A549 (cell line): ENCODE data around the gene TMEM128. TPM values are rescaled to one million over a fixed set of nuclear protein-coding genes. Genes with fewer than 3 reads are reported as not detected.
A peak's percentile ranks its signal among the peaks of the same experiment; 100 is the strongest.

Experiments used
- ATAC-seq, 2 experiments: fragments of 200-7000 bp in 1 of 2; fragments of >200 bp in 1 of 2; cut with Nextera tagmentation in 1 of 2; cut with Tn5 transposase in 1 of 2; 3 replicates each; pipeline versions ENCODE4 v1.8.0 to v1.9.1; 2018 to 2020; ENCODE audit warnings: mild to moderate bottlenecking in 1 of 2, moderate library complexity in 1 of 2
- CTCF ChIA-PET: fragments of 300-600 bp; sonication (Branson Sonifier 250); formaldehyde crosslinking; extraction: SDS; loops from one replicate; lab custom pipeline; 2021; ENCODE audit warnings: antibody characterized with exemption, inconsistent platforms; lab: Yijun Ruan, JAX
- POLR2A ChIA-PET: fragments of 350-600 bp; formaldehyde crosslinking; extraction: SDS; loops from one replicate; lab custom pipeline; 2021; ENCODE audit warnings: antibody characterized with exemption, inconsistent platforms; lab: Yijun Ruan, JAX
- DNase-seq, 2 experiments: peaks; one replicate each; pipeline versions ENCODE4 v3.0.0 to v3.0.0-alpha.2; 2011 to 2016; ENCODE audit warnings: low read depth in 1 of 2, low spot score in 1 of 2
- FAIRE-seq: peaks from 2 replicates; lab custom pipeline; 2011; peaks lifted over from hg19 to GRCh38; lab: Jason Lieb, UNC
- H3K27ac ChIP-seq, 2 experiments: fragments of >200 bp; sonication (Bioruptor Twin); formaldehyde crosslinking; 3 replicates each; pipeline ENCODE4 v1.5.1; 2016 to 2017
- H3K4me1 ChIP-seq: fragments of >200 bp; sonication (Bioruptor Twin); formaldehyde crosslinking; 3 replicates; pipeline ENCODE4 v1.6.1; 2016
- H3K4me2 ChIP-seq: fragments of >200 bp; sonication (Bioruptor Twin); formaldehyde crosslinking; 3 replicates; pipeline ENCODE4 v1.6.1; 2016
- H3K4me3 ChIP-seq: fragments of >200 bp; sonication (Bioruptor Twin); formaldehyde crosslinking; 3 replicates; pipeline ENCODE4 v1.5.1; 2016
- H3K9me3 ChIP-seq: fragments of >200 bp; sonication (Bioruptor Twin); formaldehyde crosslinking; 3 replicates; pipeline ENCODE4 v1.6.1; 2016
- BCL3 ChIP-seq: fragments of >200 bp; sonication (Bioruptor Twin); formaldehyde crosslinking; IDR thresholded peaks from 3 replicates; pipeline ENCODE4 v1.6.1; 2016
- CBX2 ChIP-seq: fragments of 200-600 bp; sonication (generic); IDR thresholded peaks from 2 replicates; pipeline ENCODE4 v1.6.1; 2016; ENCODE audit warnings: low read depth, mild to moderate bottlenecking, borderline replicate concordance
- CEBPB ChIP-seq, 2 experiments: fragments of >200 bp in 1 of 2; sonication (Bioruptor Twin) in 1 of 2; formaldehyde crosslinking in 1 of 2; IDR thresholded peaks; 2 replicates each; pipeline ENCODE4 v1.6.1; 2012 to 2016
- EHF ChIP-seq: fragments of 250-450 bp; sonication (Bioruptor Pico); IDR thresholded peaks from 2 replicates; pipeline ENCODE4 v1.5.0; 2020; ENCODE audit warnings: mild to moderate bottlenecking
- HOXA7 ChIP-seq: fragments of 250-450 bp; sonication (Bioruptor Pico); IDR thresholded peaks from 2 replicates; pipeline ENCODE4 v1.5.0; 2020; ENCODE audit warnings: mild to moderate bottlenecking, moderate library complexity
- JUN ChIP-seq, 2 experiments: fragments of >200 bp; sonication (Bioruptor Twin); formaldehyde crosslinking; IDR thresholded peaks; 2 replicates in 1 of 2; 3 replicates in 1 of 2; pipeline ENCODE4 v1.6.1; 2016 to 2017
- RAD21 ChIP-seq, 2 experiments: fragments of >200 bp in 1 of 2; sonication (Bioruptor Twin) in 1 of 2; formaldehyde crosslinking in 1 of 2; IDR thresholded peaks in 1 of 2; conservative IDR thresholded peaks in 1 of 2; 2 replicates in 1 of 2; 3 replicates in 1 of 2; pipeline ENCODE4 v1.6.1; 2012 to 2018; ENCODE audit warnings: inconsistent platforms in 1 of 2
- RNF2 ChIP-seq: fragments of 200-600 bp; sonication (generic); IDR thresholded peaks from 2 replicates; pipeline ENCODE4 v1.6.1; 2016; ENCODE audit warnings: low read depth, mild to moderate bottlenecking, antibody characterized with exemption, moderate library complexity, borderline replicate concordance
- SMC3 ChIP-seq: fragments of >200 bp; sonication (Bioruptor Twin); formaldehyde crosslinking; IDR thresholded peaks from 3 replicates; pipeline ENCODE4 v1.6.1; 2018; ENCODE audit warnings: inconsistent platforms
- SREBF2 ChIP-seq: fragments of 450-650 bp; IDR thresholded peaks from 2 replicates; pipeline ENCODE4 v1.6.1; 2014; ENCODE audit warnings: mild to moderate bottlenecking, moderate library complexity
- ZC3H11A ChIP-seq: fragments of 450-650 bp; IDR thresholded peaks from 2 replicates; pipeline ENCODE4 v1.6.1; 2014; ENCODE audit warnings: antibody characterized with exemption, mild to moderate bottlenecking
- ZFP36 ChIP-seq: fragments of 450-650 bp; IDR thresholded peaks from 2 replicates; pipeline ENCODE4 v1.6.1; 2014; ENCODE audit warnings: borderline replicate concordance; ENCODE audit not compliant: partially characterized antibody
- ZNF302 ChIP-seq: fragments of 250-450 bp; sonication (Bioruptor Pico); IDR thresholded peaks from 2 replicates; pipeline ENCODE4 v1.9.0; 2021; ENCODE audit warnings: inconsistent platforms, mild to moderate bottlenecking, moderate library complexity
- WGBS: methylation state at CpG from one replicate; pipeline ENCODE4 v1.1.6; 2017; ENCODE audit errors: missing lambda C conversion rate; 5-methylcytosine and 5-hydroxymethylcytosine counted together
- polyA plus RNA-seq, 4 experiments: library from polyadenylated mRNA; depleted of rRNA in 3 of 4; stranded (reverse); fragments of >200 nt; fragmentation: RNase III in 1 of 4; extraction: RNeasy Plus Mini Kit Qiagen cat#74134 plus additional on column Dnase treatment in 1 of 4; gene quantifications; 2 replicates in 3 of 4; 3 replicates in 1 of 4; pipeline ENCODE4 v1.2.3, GENCODE V29; 2011 to 2017
- TF ChIP-seq, protein P1 (sequence below): fragments of >200 bp; sonication (Bioruptor Twin); formaldehyde crosslinking; IDR thresholded peaks from 3 replicates; pipeline ENCODE4 v1.5.1; 2016
- TF ChIP-seq, protein P2 (sequence below): IDR thresholded peaks from 2 replicates; pipeline ENCODE4 v1.6.1; 2012
- TF ChIP-seq, protein P3 (sequence below): IDR thresholded peaks from 2 replicates; pipeline ENCODE4 v1.6.1; 2012
- TF ChIP-seq, protein P4 (sequence below): fragments of 450-650 bp; IDR thresholded peaks from 2 replicates; pipeline ENCODE4 v1.6.1; 2014; ENCODE audit warnings: antibody characterized with exemption

The TMEM128 gene
- polyA plus RNA-seq, 2 of the 4 experiments (the other 2 are of a cell fraction), result 13.9 to 29.1 TPM

- TF ChIP-seq, protein P1, sequence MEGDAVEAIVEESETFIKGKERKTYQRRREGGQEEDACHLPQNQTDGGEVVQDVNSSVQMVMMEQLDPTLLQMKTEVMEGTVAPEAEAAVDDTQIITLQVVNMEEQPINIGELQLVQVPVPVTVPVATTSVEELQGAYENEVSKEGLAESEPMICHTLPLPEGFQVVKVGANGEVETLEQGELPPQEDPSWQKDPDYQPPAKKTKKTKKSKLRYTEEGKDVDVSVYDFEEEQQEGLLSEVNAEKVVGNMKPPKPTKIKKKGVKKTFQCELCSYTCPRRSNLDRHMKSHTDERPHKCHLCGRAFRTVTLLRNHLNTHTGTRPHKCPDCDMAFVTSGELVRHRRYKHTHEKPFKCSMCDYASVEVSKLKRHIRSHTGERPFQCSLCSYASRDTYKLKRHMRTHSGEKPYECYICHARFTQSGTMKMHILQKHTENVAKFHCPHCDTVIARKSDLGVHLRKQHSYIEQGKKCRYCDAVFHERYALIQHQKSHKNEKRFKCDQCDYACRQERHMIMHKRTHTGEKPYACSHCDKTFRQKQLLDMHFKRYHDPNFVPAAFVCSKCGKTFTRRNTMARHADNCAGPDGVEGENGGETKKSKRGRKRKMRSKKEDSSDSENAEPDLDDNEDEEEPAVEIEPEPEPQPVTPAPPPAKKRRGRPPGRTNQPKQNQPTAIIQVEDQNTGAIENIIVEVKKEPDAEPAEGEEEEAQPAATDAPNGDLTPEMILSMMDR, result no peak
- TF ChIP-seq EHF (CRISPR knock-in tag) (no peak), ZNF302 (CRISPR knock-in tag) (no peak)
- TF ChIP-seq, all 56 proteins: peak for 6
Observed at GRCh38 chr4:4289941-4290850, 42.2 kb upstream of the TMEM128 start, which contains the start of the genes LYAR and ZBTB49 (continued).

- 3% methylated on average over 5 of the region's 10 CpGs for WGBS
- POLR2A ChIA-PET, result no interaction called here
- TF ChIP-seq JUN (IDR thresholded peaks at IDR 0.05) (no peak), CBX2 (no peak), ZFP36 (no peak), RNF2 (no peak), BCL3 (no peak), ZC3H11A (no peak), CEBPB (IDR thresholded peaks at IDR 0.05) (no peak), SREBF2 (no peak), ZNF302 (CRISPR knock-in tag) (no peak)
- TF ChIP-seq, protein P2, sequence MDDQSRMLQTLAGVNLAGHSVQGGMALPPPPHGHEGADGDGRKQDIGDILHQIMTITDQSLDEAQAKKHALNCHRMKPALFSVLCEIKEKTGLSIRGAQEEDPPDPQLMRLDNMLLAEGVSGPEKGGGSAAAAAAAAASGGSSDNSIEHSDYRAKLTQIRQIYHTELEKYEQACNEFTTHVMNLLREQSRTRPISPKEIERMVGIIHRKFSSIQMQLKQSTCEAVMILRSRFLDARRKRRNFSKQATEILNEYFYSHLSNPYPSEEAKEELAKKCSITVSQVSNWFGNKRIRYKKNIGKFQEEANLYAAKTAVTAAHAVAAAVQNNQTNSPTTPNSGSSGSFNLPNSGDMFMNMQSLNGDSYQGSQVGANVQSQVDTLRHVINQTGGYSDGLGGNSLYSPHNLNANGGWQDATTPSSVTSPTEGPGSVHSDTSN, result no peak
- CTCF ChIA-PET, result interaction anchor here (1.2 kb wide), 1 partner anchor 38 kb away, joined by 3 read pairs; no protein-coding TSS in a partner anchor
- Histone ChIP-seq H3K4me3 (peak overlapping the region; percentile 86), H3K27ac (peak overlapping the region; percentile 74 to 94), H3K4me2 (peak overlapping the region; percentile 98), H3K4me1 (peaks cover 20% of the 10 kb centered on the region; the same call in 2 of the 3 replicates), H3K9me3 (no peaks in the 10 kb centered on the region)
- FAIRE-seq (no peak), DNase-seq (peak in 1 of 2 experiments; percentile 18), ATAC-seq (peak; percentile 49 to 55; a peak in 5 of 6 replicates)
Observed at GRCh38 chr4:4289597-4289940, 41.5 kb upstream of the TMEM128 start.

DNA sequence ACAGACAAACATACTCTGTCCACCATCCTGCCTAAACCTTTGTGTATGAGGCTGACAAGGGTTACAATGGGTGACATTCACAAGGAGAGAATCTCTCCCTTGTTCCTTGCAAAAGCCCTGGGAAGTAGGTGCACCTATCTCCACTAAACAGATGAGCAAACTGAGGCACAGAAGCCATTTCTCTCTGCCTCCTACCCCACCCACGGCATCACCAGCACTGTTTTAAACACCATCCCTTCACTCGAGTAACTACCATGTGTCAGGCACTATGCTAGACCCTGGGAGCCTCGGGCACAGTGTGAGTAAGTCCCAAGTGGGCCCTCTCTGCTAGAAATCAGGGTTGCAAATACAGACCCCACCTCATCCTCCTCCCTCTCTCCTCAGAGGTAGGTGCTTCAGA lies 41.0 kb upstream of the TMEM128 start:
- TF ChIP-seq SMC3, result no peak
- TF ChIP-seq BCL3, result no peak
- TF ChIP-seq HOXA7 (CRISPR knock-in tag), result no peak
- TF ChIP-seq, protein P3, sequence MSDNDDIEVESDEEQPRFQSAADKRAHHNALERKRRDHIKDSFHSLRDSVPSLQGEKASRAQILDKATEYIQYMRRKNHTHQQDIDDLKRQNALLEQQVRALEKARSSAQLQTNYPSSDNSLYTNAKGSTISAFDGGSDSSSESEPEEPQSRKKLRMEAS, result no peak
- TF ChIP-seq EHF (CRISPR knock-in tag), result no peak
- TF ChIP-seq JUN (IDR thresholded peaks at IDR 0.05), result no peak
- TF ChIP-seq, protein P4, sequence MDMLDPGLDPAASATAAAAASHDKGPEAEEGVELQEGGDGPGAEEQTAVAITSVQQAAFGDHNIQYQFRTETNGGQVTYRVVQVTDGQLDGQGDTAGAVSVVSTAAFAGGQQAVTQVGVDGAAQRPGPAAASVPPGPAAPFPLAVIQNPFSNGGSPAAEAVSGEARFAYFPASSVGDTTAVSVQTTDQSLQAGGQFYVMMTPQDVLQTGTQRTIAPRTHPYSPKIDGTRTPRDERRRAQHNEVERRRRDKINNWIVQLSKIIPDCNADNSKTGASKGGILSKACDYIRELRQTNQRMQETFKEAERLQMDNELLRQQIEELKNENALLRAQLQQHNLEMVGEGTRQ, result no peak
- TF ChIP-seq RAD21 (conservative IDR thresholded peaks at IDR 0.05 in 1 of 2, IDR thresholded peaks at IDR 0.05 in 1 of 2), result no peak
- DNase-seq, result peak in 1 of 2 experiments; percentile 1
- WGBS, result 0% methylated on average over 3 of the region's 3 CpGs
- ChIA-PET CTCF (no interaction called here), POLR2A (no interaction called here)
- Histone ChIP-seq H3K4me1 (peaks cover 21% of the 10 kb centered on the region; the same call in 2 of the 3 replicates), H3K9me3 (no peaks in the 10 kb centered on the region), H3K27ac (peak overlapping the region; percentile 74 to 94), H3K4me3 (peak overlapping the region; percentile 86), H3K4me2 (peak overlapping the region; percentile 98)
- FAIRE-seq, result no peak
- no peak for ATAC-seq
